HEK293T (cell line): ENCODE measurements around the gene ANKZF1.

Experiments used
- ARNT ChIP-seq: fragments of 450-650 bp; IDR thresholded peaks from 2 replicates; pipeline ENCODE4 v1.6.1; 2017; ENCODE audit warnings: mild to moderate bottlenecking
- BHLHE40 ChIP-seq: fragments of 450-650 bp; IDR thresholded peaks from 2 replicates; pipeline ENCODE4 v1.6.1; 2016; ENCODE audit warnings: mild to moderate bottlenecking, moderate library complexity, borderline replicate concordance
- CTBP1 ChIP-seq: fragments of 450-650 bp; IDR thresholded peaks from 2 replicates; pipeline ENCODE4 v1.6.1; 2016; ENCODE audit warnings: borderline replicate concordance
- ELF4 ChIP-seq: fragments of 450-650 bp; IDR thresholded peaks from 2 replicates; pipeline ENCODE4 v1.6.1; 2017; ENCODE audit warnings: antibody characterized with exemption
- FOXA1 ChIP-seq: fragments of 450-650 bp; IDR thresholded peaks from 2 replicates; pipeline ENCODE4 v1.6.1; 2016; ENCODE audit warnings: mild to moderate bottlenecking
- FOXK2 ChIP-seq: fragments of 450-650 bp; IDR thresholded peaks from 2 replicates; pipeline ENCODE4 v1.6.1; 2016; ENCODE audit warnings: mild to moderate bottlenecking
- FOXM1 ChIP-seq: fragments of 450-650 bp; IDR thresholded peaks from 2 replicates; pipeline ENCODE4 v1.6.1; 2017; ENCODE audit warnings: mild to moderate bottlenecking, borderline replicate concordance
- L3MBTL2 ChIP-seq: fragments of 450-650 bp; conservative IDR thresholded peaks from 2 replicates; pipeline ENCODE4 v1.6.1; 2016; ENCODE audit warnings: mild to moderate bottlenecking
- NFRKB ChIP-seq: fragments of 450-650 bp; IDR thresholded peaks from 2 replicates; pipeline ENCODE4 v1.6.1; 2016; ENCODE audit warnings: mild to moderate bottlenecking, moderate library complexity
- SP1 ChIP-seq: fragments of 450-650 bp; IDR thresholded peaks from 2 replicates; pipeline ENCODE4 v1.6.1; 2017
- SUZ12 ChIP-seq: fragments of 450-650 bp; IDR thresholded peaks from 2 replicates; pipeline ENCODE4 v1.6.1; 2016; ENCODE audit warnings: mild to moderate bottlenecking
- TARDBP ChIP-seq: fragments of 450-650 bp; IDR thresholded peaks from 2 replicates; pipeline ENCODE4 v1.6.1; 2016
- ZNF384 ChIP-seq: fragments of 450-650 bp; IDR thresholded peaks from 2 replicates; pipeline ENCODE4 v1.6.1; 2016
- TF ChIP-seq, protein P1 (sequence below): fragments of 450-650 bp; IDR thresholded peaks from 2 replicates; pipeline ENCODE4 v1.6.1; 2016

DNA sequence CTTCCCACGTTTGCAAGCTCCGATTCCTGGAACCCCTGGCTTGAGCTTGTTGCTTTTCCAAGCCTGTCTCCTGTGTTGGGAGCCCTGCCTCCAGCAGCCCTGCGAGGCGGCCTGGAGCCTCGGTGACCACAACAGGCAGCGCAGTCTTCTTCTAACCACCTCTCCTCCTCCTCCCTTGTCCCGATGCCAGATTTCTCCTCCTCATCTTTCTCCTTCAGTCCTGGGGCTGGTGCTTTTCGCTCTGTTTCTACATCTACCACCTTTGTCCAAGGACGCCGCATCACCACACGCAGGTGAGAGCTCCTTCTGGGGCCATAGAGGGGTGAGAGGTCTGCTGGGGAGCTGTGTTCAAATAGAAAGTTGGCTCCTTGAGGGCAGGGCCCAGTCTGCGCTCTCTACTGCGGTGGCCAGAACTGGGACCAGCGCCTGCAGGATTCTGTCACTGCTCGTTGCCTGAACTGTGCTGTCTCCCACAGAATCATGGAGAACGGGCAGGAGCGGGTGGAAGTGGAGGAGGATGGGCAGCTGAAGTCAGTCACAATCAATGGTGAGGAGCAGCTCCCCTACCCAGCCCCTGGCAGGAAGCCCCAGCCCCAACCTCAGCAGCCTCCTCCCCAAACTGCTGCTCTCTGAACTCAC is 53.5 kb downstream of the ANKZF1 start:
- TF ChIP-seq FOXA1: no peak
- no peak for TF ChIP-seq ELF4
- TF ChIP-seq BHLHE40: no peak
- TF ChIP-seq TARDBP: no peak
- no peak for TF ChIP-seq SP1
- TF ChIP-seq CTBP1: no peak
- TF ChIP-seq, protein P1, sequence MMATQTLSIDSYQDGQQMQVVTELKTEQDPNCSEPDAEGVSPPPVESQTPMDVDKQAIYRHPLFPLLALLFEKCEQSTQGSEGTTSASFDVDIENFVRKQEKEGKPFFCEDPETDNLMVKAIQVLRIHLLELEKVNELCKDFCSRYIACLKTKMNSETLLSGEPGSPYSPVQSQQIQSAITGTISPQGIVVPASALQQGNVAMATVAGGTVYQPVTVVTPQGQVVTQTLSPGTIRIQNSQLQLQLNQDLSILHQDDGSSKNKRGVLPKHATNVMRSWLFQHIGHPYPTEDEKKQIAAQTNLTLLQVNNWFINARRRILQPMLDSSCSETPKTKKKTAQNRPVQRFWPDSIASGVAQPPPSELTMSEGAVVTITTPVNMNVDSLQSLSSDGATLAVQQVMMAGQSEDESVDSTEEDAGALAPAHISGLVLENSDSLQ: no peak
- no peak for TF ChIP-seq FOXM1
- TF ChIP-seq FOXK2: no peak
- no peak for TF ChIP-seq L3MBTL2
- no peak for TF ChIP-seq NFRKB
- no peak for TF ChIP-seq ARNT
- no peak for TF ChIP-seq ZNF384
- TF ChIP-seq SUZ12: no peak
